Chondrocyte (in vitro differentiated cells): ENCODE data around the gene CNOT3. TPM values are rescaled to one million over a fixed set of nuclear protein-coding genes. Genes with fewer than 3 reads are reported as not detected.

Source experiments
- DNase-seq: peaks from one replicate; pipeline ENCODE4 v3.0.0; 2021; ENCODE audit warnings: mixed read lengths, low spot score
- H3K27ac Mint-ChIP-seq: one replicate; pipeline ENCODE4 v1.8.0; 2021; ENCODE audit warnings: mild to moderate bottlenecking, moderate library complexity, mixed read lengths; ENCODE audit not compliant: unreplicated experiment
- H3K27me3 Mint-ChIP-seq: 2 replicates; pipeline ENCODE4 v1.8.0; 2021; ENCODE audit warnings: low read depth, mixed read lengths
- H3K36me3 Mint-ChIP-seq: 2 replicates; pipeline ENCODE4 v1.8.0; 2021; ENCODE audit warnings: low read depth, mixed read lengths
- H3K4me1 Mint-ChIP-seq: 2 replicates; pipeline ENCODE4 v1.8.0; 2021; ENCODE audit warnings: low read depth, mild to moderate bottlenecking, mixed read lengths
- H3K4me3 Mint-ChIP-seq: one replicate; pipeline ENCODE4 v1.8.0; 2021; ENCODE audit warnings: mild to moderate bottlenecking, moderate library complexity, mixed read lengths; ENCODE audit not compliant: unreplicated experiment
- H3K9me3 Mint-ChIP-seq: 2 replicates; pipeline ENCODE4 v1.8.0; 2021; ENCODE audit warnings: low read depth, mixed read lengths
- CTCF ChIP-seq: fragments of 200-600 bp; sonication (generic); IDR thresholded peaks from 2 replicates; pipeline ENCODE4 v1.5.0; 2021; ENCODE audit warnings: antibody characterized with exemption, mild to moderate bottlenecking, moderate library complexity
- total RNA-seq: library from RNA; stranded (reverse); gene quantifications from 3 replicates; pipeline ENCODE4 v1.2.1, GENCODE V29; 2021

CNOT3 gene
- total RNA-seq, 1 donor from 2014 or later, result 33.7 TPM

GRCh38 chr19:54109651-54110050, 27.9 kb upstream of the CNOT3 start:
- Mint-ChIP-seq H3K27me3 (no peaks in the 10 kb centered on the region), H3K4me3 (no peak overlapping the region)

GRCh38 chr19:54114340-54115108, 23.0 kb upstream of the CNOT3 start:
- H3K27ac Mint-ChIP-seq, result peak overlapping the region; percentile 96
- peaks cover 32% of the 10 kb centered on the region for H3K4me1 Mint-ChIP-seq
- DNase-seq, result no peak
- H3K36me3 Mint-ChIP-seq, result peaks cover 9% of the 10 kb centered on the region
- peak overlapping the region; percentile 85 for H3K4me3 Mint-ChIP-seq
- no peaks in the 10 kb centered on the region for H3K27me3 Mint-ChIP-seq
- H3K9me3 Mint-ChIP-seq, result no peaks in the 10 kb centered on the region
- TF ChIP-seq CTCF, result no peak

More at GRCh38 chr19:54109651-54110050, 27.9 kb upstream of the CNOT3 start:
- TF ChIP-seq CTCF, result no peak
- H3K4me1 Mint-ChIP-seq, result peaks cover 13% of the 10 kb centered on the region
- no peak for DNase-seq
- H3K36me3 Mint-ChIP-seq, result peaks cover 19% of the 10 kb centered on the region
- no peaks in the 10 kb centered on the region for H3K9me3 Mint-ChIP-seq
- no peak overlapping the region for H3K27ac Mint-ChIP-seq

- no peaks in the 10 kb centered on the region for H3K9me3 Mint-ChIP-seq
- no peak for DNase-seq
- TF ChIP-seq CTCF, result peak; percentile 8
- peaks cover 32% of the 10 kb centered on the region for H3K4me1 Mint-ChIP-seq
- peaks cover 6% of the 10 kb centered on the region for H3K36me3 Mint-ChIP-seq
- no peaks in the 10 kb centered on the region for H3K27me3 Mint-ChIP-seq
- peak within 1 kb of the TSS; percentile 96 for H3K27ac Mint-ChIP-seq
- peak within 1 kb of the TSS; percentile 85 for H3K4me3 Mint-ChIP-seq
Observed at GRCh38 chr19:54115109-54116063, 22.2 kb upstream of the CNOT3 start, which contains the start of the genes PRPF31 and TFPT. Gene PRPF31, plus strand, starts transcription at chr19:54115754. Its CDS starts 2,525 bp downstream, at chr19:54118279. Gene TFPT, minus strand, starts transcription at chr19:54115657. Its CDS starts 388 bp downstream, at chr19:54115269.

- no peaks in the 10 kb centered on the region for H3K9me3 Mint-ChIP-seq
- H3K4me3 Mint-ChIP-seq, result no peak overlapping the region
- peaks cover 13% of the 10 kb centered on the region for H3K36me3 Mint-ChIP-seq
- DNase-seq, result no peak
- peaks cover 10% of the 10 kb centered on the region for H3K4me1 Mint-ChIP-seq
- H3K27me3 Mint-ChIP-seq, result no peaks in the 10 kb centered on the region
- no peak for TF ChIP-seq CTCF
- H3K27ac Mint-ChIP-seq, result no peak overlapping the region
Observed at GRCh38 chr19:54121259-54121658, 16.3 kb upstream of the CNOT3 start.

- Mint-ChIP-seq H3K4me3 (no peak overlapping the region), H3K27ac (no peak overlapping the region), H3K4me1 (no peaks in the 10 kb centered on the region), H3K36me3 (peaks cover 16% of the 10 kb centered on the region), H3K9me3 (no peaks in the 10 kb centered on the region), H3K27me3 (no peaks in the 10 kb centered on the region)
- DNase-seq, result no peak
- TF ChIP-seq CTCF, result no peak
Observed at GRCh38 chr19:54123682-54124081, 13.9 kb upstream of the CNOT3 start.
